Esophagus muscularis mucosa (tissue), 4 donors: ENCODE data around the gene LEKR1. TPM values are rescaled to one million over a fixed set of nuclear protein-coding genes. Genes with fewer than 3 reads are reported as not detected.

Experiments
- DNase-seq: peaks from one replicate; pipeline ENCODE4 v3.0.0-alpha.2; 2017; ENCODE audit errors: extremely low spot score
- H3K27ac ChIP-seq, 4 donors: fragments of 200-600 bp; sonication (generic); replicated peaks in 1 of 4; 1 replicate in 3 of 4; 2 replicates in 1 of 4; pipeline ENCODE4 v1.5.1; 2016 to 2019; ENCODE audit warnings: mild to moderate bottlenecking in 1 of 4
- H3K27me3 ChIP-seq, 4 donors: fragments of 200-600 bp; sonication (generic); one replicate each; pipeline versions ENCODE4 v1.5.1 to v1.6.0; 2016 to 2019
- H3K36me3 ChIP-seq, 4 donors: fragments of 200-600 bp; sonication (generic); one replicate each; pipeline ENCODE4 v1.5.1; 2016 to 2019
- H3K4me1 ChIP-seq, 4 donors: fragments of 200-600 bp; sonication (generic); one replicate each; pipeline ENCODE4 v1.5.1; 2016 to 2019
- H3K4me3 ChIP-seq, 4 donors: fragments of 200-600 bp; sonication (generic); 1 replicate in 2 of 4; 2 replicates in 2 of 4; pipeline ENCODE4 v1.5.1; 2016 to 2019; ENCODE audit warnings: mild to moderate bottlenecking in 4 of 4, moderate library complexity in 1 of 4
- H3K9me3 ChIP-seq, 4 donors: fragments of 200-600 bp; sonication (generic); 1 replicate in 3 of 4; 2 replicates in 1 of 4; pipeline ENCODE4 v1.5.1; 2016 to 2019
- CTCF ChIP-seq, 3 experiments: fragments of 200-600 bp in 2 of 3; fragments of 450-650 bp in 1 of 3; sonication (generic) in 2 of 3; IDR thresholded peaks; one replicate each; pipeline ENCODE4 v1.5.1; 2017 to 2019; ENCODE audit warnings: antibody characterized with exemption in 3 of 3, mild to moderate bottlenecking in 2 of 3, moderate library complexity in 1 of 3
- EP300 ChIP-seq: sonication (generic); formaldehyde crosslinking; IDR thresholded peaks from one replicate; pipeline ENCODE4 v1.6.1; 2017; ENCODE audit warnings: antibody characterized with exemption
- POLR2A ChIP-seq: fragments of 450-650 bp; IDR thresholded peaks from one replicate; pipeline ENCODE4 v1.6.1; 2017; ENCODE audit warnings: antibody characterized with exemption, moderate library complexity, mild to moderate bottlenecking, low read depth
- POLR2AphosphoS5 ChIP-seq, 2 donors: sonication (generic); formaldehyde crosslinking; IDR thresholded peaks; one replicate each; pipeline ENCODE4 v1.6.1; 2017; ENCODE audit warnings: antibody characterized with exemption in 2 of 2
- WGBS: methylation state at CpG from one replicate; pipeline ENCODE4 v1.1.5; 2018; 5-methylcytosine and 5-hydroxymethylcytosine counted together
- intact Hi-C: fragments of 100-400 bp; cut with DNase I; formaldehyde crosslinking; loops from one replicate; pipeline ENCODE4 v1.15.1; 2023
- total RNA-seq, 4 donors: library from RNA; depleted of rRNA; stranded (reverse); fragments of >200 nt; gene quantifications; one replicate each; pipeline versions ENCODE4 v1.1.0 to v1.2.1, GENCODE V29; 2016

The LEKR1 gene
- total RNA-seq, 4 donors from 2014 or later: 0.11 to 1.2 (median 0.33) TPM; not detected in 1

GRCh38 chr3:156782921-156783320, 43.2 kb upstream of the LEKR1 start:
- Histone ChIP-seq H3K4me1 (no peaks in the 10 kb centered on the region), H3K27ac (no peak overlapping the region), H3K36me3 (peaks cover 0 to 8% (median 0%) of the 10 kb centered on the region in 4 donors), H3K4me3 (no peak overlapping the region), H3K27me3 (no peaks in the 10 kb centered on the region), H3K9me3 (no peaks in the 10 kb centered on the region)
- intact Hi-C loops: no loop called here
- no peak for DNase-seq
- TF ChIP-seq POLR2A (no peak), EP300 (no peak), POLR2AphosphoS5 (IDR thresholded peaks at IDR 0.05) (no peak), CTCF (IDR thresholded peaks at IDR 0.05) (no peak)

GRCh38 chr3:156787001-156787400, 39.2 kb upstream of the LEKR1 start:
- Histone ChIP-seq H3K9me3 (no peaks in the 10 kb centered on the region), H3K4me1 (no peaks in the 10 kb centered on the region), H3K27me3 (no peaks in the 10 kb centered on the region), H3K4me3 (no peak overlapping the region), H3K27ac (no peak overlapping the region), H3K36me3 (peaks cover 0 to 8% (median 0%) of the 10 kb centered on the region in 4 donors)
- intact Hi-C loops: no loop called here
- no peak for TF ChIP-seq CTCF (IDR thresholded peaks at IDR 0.05)
- no peak for TF ChIP-seq POLR2A
- TF ChIP-seq POLR2AphosphoS5 (IDR thresholded peaks at IDR 0.05): no peak
- TF ChIP-seq EP300: no peak
- no peak for DNase-seq

- no peaks in the 10 kb centered on the region for H3K9me3 ChIP-seq
- H3K4me1 ChIP-seq: no peaks in the 10 kb centered on the region
- intact Hi-C loops: no loop called here
- no peak overlapping the region for H3K27ac ChIP-seq
- peaks cover 0 to 8% (median 0%) of the 10 kb centered on the region in 4 donors for H3K36me3 ChIP-seq
- TF ChIP-seq EP300 (no peak), POLR2AphosphoS5 (IDR thresholded peaks at IDR 0.05) (no peak), POLR2A (no peak)
- no peak overlapping the region for H3K4me3 ChIP-seq
- no peaks in the 10 kb centered on the region for H3K27me3 ChIP-seq
- 84% methylated on average over 1 of the region's 1 CpG for WGBS
- DNase-seq: no peak
Measured at GRCh38 chr3:156787926-156788663, 38.1 kb upstream of the LEKR1 start.

GRCh38 chr3:156788846-156789245, 37.3 kb upstream of the LEKR1 start:
- DNase-seq: no peak
- no peak overlapping the region for H3K4me3 ChIP-seq
- H3K27ac ChIP-seq: no peak overlapping the region
- WGBS: 92% methylated on average over 3 of the region's 3 CpGs
- no peaks in the 10 kb centered on the region for H3K27me3 ChIP-seq
- no peaks in the 10 kb centered on the region for H3K9me3 ChIP-seq
- peaks cover 0 to 8% (median 0%) of the 10 kb centered on the region in 4 donors for H3K36me3 ChIP-seq
- H3K4me1 ChIP-seq: no peaks in the 10 kb centered on the region
- intact Hi-C loops: no loop called here
- TF ChIP-seq POLR2AphosphoS5 (IDR thresholded peaks at IDR 0.05) (no peak), CTCF (IDR thresholded peaks at IDR 0.05) (no peak), EP300 (no peak), POLR2A (no peak)

GRCh38 chr3:156790156-156790555, 36.0 kb upstream of the LEKR1 start:
- H3K27me3 ChIP-seq: no peaks in the 10 kb centered on the region
- no peak overlapping the region for H3K27ac ChIP-seq
- TF ChIP-seq POLR2AphosphoS5 (IDR thresholded peaks at IDR 0.05): no peak
- TF ChIP-seq POLR2A: no peak
- TF ChIP-seq EP300: no peak
- no peak for TF ChIP-seq CTCF (IDR thresholded peaks at IDR 0.05)
- H3K4me1 ChIP-seq: no peaks in the 10 kb centered on the region
- H3K9me3 ChIP-seq: no peaks in the 10 kb centered on the region
- intact Hi-C loops: no loop called here
- no peak for DNase-seq
- peaks cover 0 to 8% (median 0%) of the 10 kb centered on the region in 4 donors for H3K36me3 ChIP-seq
- no peak overlapping the region for H3K4me3 ChIP-seq
